GM19025 (cell line): ENCODE data around the gene EVC.

ENCODE experiments used
- ATAC-seq: cut with Tn5 transposase; IDR thresholded peaks from one replicate; pipeline ENCODE4 v1.9.1; 2021; ENCODE audit warnings: mild to moderate bottlenecking, low read depth, moderate library complexity; ENCODE audit not compliant: unreplicated experiment

EVC gene

DNA sequence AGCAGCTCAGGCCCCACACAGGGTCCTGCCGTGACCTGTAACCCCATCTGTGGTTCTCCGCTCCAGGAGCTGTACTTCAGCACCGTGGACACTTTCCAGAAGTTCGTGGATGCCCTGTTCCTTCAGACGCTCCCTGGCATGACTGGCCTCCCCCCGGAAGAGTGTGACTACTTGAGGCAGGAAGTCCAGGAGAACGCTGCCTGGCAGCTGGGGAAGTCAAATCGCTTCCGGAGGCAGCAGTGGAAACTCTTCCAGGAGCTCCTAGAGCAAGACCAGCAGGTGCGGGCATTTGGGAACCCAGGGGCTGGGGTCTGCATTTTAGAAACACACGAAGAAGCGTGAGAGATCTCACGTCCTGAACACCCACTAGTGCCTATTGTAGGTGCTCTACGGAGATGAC, 72.5 kb downstream of the EVC start:
- ATAC-seq: no peak

DNA sequence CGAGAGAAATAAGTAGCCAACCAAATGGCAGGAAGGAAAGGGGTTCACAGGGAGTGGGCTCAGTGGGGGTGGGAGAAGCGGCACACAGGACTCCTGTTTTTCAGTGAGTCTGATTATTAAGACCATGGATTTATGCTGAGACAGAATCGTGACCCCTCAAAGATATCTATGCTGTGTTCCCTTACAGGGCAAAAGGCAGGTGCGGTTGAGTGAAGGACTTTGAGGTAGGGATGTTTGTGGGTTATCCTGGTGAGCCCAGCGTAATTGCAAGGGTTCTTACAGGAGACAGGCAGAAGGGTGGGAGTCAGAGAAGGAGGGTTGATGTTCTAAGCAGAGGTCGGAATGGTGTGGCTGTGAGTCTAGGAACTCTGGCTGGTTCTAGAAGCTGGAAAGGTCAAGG, 73.0 kb downstream of the EVC start:
- ATAC-seq: no peak

DNA sequence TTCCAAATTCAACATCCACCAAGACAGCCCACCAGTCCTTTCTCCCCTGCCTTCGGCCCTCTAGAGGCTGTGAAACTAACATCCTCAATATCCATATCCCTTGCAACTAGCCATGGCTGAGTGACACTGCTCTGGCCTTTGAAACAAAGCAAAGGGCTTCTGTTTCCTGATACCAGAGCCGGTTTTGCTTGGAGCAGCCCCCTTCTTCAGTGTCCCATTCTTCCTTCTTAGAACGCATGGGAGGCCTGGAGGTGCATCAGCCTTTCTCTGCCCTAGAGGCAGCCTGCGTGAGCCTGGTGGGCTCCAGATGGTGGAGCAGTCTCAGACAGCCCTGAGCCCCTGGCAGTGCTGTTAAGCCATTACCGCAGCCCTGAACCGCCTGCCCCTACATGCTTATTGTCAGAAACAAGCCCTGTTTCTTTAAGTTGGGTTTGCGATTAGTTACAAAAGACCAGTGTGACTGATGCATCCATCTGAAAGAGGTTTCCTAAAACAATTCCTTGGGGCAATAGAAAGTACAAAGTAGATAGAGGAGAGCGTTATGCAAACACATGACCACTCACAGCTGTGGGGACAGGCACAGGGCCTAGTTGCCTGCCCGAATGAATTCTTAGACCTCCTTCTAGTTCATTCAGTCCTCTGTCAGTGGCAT, 74.1 kb downstream of the EVC start:
- no peak for ATAC-seq

DNA sequence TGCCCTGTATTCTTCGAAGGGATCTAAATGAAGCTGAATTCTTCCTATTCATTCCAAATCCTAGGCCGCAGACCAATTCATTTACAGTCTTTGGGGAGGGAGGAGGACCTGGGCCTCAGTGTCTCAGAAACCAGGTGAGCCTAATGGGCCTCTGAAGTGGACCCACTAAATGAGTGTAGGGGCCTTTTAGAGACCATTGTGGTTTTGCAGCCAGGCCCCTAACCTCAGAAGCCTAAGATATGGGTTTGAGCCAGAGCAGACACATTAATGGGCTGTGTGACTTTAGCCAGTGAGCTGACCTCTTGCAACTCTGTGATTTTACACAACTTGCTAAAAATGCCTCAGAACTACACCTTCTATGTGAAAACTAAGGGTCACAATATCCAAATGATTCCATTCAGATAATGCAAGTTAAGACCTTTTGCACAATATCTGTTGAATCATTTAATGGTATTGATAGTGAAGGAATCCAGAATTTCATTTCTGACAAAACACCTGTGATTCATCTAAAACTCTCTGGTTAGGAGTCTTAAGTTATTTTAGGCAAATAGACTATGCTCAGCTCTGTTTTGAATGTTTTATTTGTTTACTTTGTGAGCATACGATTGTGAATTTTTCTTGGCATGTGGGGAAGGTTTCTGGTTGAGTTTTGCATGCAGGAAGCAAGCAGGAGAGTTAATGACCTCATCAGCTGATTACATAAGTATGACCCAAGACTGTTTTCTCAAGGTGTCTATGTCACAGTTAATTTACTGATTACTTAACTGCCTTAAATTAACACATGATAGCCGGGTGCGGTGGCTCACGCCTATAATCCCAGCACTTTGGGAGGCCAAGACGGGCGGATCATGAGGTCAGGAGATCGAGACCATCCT, 75.0 kb downstream of the EVC start:
- no peak for ATAC-seq

DNA sequence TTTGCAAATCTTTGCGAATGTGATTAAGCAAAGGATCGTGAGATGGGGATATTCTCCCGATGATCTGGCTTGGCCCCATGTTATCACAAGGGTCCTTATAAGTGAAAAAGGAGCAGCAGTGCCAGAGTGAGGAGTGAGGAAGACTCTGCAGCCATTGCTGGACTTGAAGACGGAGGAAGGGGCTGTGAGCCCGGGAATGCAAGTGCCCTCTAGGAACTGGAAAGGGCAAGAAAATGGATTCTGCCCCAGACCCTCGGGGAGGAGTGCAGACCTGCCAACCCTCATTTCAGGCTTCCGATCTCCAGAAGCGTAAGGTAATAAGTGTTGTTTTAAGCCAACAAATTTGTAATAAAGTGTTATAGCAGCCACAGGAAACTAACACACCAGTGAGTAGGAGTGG, 76.3 kb downstream of the EVC start:
- ATAC-seq: no peak

DNA sequence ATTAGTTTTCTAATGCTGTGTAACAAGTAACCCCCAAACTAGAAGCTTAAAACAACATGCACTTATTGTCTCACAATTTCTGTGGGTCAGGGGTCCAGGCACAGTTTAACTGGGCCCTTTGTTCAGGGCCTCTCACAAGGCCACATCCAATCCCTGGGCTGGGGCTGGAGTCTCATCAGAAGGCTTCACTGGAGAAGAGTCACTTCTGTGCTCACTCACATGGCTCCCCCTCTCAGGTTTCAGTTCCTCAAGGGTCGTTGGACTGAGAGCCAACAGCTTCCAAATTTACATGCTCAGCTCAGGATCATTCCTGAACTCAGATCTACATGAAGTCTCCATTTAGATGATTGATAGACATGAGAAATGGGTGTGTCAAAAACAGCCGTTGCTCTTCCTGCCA, 77.1 kb downstream of the EVC start:
- ATAC-seq: no peak

DNA sequence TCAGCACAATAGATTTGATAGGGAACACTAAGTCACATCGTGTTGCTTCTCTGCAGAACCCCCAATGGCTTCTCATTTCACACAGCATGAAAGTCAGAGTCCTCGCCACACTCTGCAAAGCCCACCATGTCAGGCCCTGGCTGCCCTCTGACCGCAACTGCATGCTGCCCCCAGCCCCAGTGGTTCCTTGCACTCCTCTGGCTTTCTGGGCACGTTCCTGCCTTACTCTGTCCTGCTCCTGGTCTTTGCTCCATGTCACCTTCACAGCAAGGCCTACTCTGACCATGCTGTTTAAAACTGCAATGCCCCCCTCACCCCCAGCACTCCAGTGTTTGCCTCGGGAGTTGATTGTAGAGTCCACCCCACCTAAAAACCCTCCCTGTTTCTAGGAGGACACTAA, 78.1 kb downstream of the EVC start:
- no peak for ATAC-seq

DNA sequence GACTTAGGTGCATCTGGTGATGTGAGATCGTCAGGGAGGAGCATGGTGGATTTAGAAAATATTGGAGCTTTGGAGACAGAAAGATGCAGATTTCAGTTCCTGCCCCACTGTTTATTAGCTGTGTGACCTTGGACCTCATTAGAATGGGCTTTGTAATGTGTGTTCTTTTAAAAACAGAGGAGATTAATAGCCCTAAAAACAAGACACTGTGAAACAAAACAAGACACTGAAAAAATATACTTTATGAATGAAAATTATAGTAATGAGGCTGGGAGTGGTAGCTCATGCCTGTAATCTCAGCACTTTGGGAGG, 79.5 kb downstream of the EVC start:
- no peak for ATAC-seq

DNA sequence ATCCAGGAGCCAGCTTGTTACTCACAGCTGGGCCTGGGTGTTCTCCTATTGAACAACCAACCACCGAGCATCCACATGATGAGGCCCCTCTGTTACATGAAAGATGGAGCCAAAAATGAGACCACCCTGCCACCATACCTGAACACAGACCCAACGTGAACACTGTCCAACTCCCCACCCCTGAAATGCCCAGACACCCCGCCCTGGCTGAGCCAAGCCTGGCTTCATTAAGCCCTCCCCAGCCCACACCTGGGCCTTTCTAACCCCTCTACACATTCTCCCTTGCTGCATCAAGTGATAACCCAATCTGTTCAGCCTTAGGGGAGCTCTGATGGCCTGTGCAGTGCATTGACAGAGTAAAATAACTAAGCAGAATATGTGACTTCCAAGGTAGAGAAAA, 80.7 kb downstream of the EVC start:
- no peak for ATAC-seq

DNA sequence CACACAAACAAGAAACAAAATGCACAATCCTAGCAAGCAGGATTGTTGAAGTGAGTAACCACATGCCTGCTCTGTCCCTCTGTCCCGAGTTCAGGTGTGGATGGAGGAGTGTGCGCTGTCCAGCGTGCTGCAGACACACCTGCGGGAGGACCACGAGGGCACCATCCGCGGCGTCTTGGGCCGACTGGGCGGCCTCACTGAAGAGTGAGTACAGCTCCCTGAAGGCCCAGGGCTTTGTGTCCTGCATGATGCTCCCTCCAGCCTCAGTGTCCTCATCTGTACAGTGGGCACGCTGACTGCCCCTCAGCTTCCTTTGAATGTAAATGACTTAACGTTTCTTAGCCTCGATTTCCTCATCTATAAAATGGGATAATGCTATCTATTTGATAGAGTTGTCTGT, 82.5 kb downstream of the EVC start:
- no peak for ATAC-seq

DNA sequence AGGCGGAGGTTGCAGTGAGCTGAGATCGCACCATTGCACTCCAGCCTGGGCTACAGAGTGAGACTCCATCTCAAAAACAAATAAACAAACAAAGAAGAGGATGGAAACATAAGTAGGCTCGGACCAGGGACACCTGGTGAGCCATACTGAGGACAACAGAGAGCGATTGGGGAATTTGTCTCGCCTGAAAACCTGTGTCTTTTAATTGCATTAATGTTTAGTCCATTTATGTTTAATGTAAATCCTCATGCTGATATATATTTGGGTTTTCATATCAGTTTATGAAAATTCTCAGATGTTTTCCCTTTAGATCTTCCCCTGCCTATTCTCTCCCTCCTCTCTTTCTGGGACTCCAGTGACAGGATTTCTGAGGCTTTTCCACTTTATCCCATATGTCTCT, 84.6 kb downstream of the EVC start:
- ATAC-seq: no peak

DNA sequence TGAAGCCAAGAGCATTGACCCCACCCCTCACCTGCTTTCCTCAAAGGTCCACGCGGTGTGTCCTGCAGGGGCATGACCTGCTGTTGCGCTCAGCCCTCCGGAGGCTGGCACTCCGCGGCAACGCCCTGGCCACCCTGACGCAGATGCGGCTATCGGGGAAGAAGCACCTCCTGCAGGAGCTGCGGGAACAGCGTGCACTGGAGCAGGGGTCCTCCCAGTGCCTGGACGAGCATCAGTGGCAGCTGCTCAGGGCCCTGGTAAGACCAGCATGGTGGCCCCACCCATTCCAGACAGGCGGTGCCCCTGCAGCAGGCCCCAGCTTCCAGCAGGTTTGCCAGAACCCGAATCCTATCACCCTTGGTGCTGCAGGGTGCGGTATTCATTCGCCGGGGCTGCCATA, 86.0 kb downstream of the EVC start:
- no peak for ATAC-seq

DNA sequence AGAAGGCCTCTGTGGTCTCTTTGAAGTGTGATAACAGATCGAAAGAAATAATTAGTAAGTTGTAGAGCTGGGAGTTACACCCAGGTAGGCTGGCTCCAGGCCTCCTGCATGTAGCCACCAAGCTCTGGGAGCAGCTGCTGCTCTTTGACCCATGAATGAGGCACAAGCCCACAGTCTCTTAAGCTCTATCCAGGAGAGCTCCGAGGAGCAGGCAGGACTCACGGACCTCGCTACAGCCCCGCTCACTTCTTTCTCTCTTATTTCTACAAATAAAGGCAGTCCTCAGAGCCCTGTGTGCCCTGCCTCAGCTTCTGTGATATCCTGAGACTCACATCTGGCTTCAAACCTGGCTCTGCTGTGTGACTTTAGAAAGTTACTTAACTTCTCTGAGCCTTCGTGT, 86.9 kb downstream of the EVC start:
- ATAC-seq: no peak

DNA sequence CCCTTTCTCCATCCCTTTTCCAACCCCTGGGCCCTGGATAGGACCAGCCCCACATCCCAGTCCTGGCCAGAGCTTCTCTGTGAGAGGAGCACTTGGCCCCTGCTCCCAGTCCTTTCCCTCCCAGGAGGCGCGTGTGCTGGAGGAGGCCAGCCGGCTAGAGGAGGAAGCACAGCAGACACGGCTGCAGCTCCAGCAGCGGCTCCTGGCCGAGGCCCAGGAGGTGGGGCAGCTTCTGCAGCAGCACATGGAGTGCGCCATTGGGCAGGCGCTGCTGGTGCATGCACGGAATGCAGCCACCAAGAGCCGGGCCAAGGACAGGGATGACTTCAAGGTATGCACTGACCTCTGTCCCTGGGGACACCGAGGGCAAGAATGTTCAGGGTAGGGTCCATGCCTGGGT, 87.5 kb downstream of the EVC start:
- no peak for ATAC-seq

DNA sequence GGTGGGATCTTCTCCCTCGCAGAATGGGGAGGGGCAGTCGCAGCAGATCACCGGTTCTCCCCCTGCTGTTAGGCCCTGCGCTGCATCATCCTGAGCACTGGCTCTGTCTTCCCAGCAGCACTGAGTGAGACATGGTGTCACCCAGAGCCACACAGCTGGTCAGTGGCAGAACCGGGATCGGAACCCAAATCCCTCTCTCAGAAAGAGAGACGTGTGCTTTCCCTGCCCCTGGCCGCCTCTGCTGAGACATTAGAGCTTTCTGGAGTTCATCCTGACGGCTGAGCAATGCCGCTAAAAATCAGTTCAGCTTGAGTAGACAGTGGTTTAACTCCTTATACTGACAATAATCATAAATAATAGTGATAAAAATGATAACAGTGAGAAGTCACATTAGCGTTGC, 87.9 kb downstream of the EVC start:
- ATAC-seq: no peak

DNA sequence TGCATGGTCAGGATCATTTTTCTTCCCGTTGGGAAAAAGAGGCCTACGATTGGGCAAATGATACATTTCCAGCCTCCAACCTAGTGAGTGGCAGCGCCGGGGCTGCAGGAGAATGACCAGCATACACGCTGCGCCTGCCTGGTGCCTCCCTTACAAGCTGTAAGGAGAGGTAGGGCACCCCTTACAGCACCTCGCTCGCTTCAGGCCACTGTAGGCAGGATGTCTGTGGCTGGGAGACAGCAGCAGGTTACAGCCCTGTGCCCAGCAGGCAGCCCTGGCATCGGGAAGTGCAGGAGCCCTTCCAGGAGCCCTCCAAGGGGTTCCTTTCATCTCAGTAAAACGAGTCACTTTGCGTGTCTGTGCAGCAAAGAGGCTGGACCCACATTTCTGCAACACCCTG, 88.4 kb downstream of the EVC start:
- no peak for ATAC-seq

DNA sequence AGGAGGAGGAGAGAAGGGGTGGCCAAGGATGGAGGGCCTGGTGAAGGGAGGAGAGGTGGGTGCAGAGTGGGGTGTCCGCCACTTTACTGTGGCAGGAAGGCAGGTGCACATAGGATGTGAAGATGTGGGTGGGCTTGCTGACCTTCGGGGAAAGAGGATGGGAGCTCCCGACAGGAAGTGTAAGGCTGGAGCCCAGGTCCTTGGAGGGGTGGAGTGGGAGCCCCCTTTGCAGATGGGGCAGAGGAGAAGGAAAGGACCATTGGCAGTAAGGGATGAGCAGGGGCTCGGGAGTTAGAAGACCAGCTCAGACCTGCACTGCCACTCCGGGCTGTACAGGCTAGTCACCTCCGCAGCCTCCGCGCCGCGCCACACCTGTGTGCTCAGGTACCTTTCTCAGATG, 89.5 kb downstream of the EVC start:
- no peak for ATAC-seq

DNA sequence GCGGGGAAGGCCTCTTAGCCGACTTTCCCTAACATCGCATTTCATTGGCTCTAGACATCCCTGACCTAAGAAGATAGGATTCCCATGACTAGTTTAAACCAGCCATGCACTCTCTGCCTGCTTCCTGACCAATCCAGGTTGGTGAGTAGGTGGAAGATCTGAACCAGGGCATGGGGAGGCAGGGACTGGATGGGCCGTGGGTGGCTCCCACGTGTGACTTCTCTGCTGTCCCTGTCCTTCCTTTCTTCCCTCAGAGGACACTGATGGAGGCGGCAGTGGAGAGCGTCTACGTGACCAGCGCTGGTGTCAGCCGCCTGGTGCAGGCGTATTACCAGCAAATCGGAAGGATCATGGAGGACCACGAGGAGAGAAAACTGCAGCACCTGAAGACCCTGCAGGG, 90.7 kb downstream of the EVC start:
- ATAC-seq: no peak

DNA sequence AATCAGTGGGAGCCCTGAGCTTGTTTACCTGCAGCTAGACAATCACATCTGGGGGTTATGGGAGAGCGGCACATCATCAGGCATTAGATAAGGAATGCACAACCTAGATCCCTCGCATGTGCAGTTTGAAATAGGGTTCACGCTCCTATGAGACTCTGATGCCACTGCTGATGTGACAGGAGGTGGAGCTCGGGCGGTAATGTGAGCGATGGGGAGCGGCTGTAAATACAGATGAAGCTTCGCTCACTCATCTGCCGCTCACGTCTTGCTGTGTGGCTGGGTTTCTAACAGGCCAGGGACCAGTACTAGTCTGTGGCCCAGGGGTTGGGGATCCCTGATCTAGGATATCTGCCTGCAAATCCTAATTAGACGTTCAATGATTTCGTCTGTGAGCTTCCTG, 91.6 kb downstream of the EVC start:
- ATAC-seq: no peak

DNA sequence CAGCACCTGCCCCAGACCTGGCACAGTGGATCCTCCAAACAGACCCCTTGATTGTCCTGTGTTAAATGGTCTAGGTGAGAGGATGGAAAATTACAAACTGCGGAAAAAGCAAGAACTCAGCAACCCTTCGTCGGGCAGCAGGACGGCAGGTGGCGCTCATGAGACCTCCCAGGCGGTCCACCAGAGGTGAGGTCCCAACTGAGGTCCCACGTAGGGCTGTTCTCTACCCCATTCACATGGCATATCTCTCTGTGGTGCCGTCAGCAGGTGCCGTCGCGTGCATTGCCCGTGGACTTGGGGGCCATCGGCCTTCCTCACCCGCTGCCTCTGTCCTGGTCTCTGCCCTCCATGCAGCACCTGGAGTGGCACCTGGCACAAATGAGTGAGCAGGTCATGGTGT, 93.7 kb downstream of the EVC start:
- ATAC-seq: no peak

DNA sequence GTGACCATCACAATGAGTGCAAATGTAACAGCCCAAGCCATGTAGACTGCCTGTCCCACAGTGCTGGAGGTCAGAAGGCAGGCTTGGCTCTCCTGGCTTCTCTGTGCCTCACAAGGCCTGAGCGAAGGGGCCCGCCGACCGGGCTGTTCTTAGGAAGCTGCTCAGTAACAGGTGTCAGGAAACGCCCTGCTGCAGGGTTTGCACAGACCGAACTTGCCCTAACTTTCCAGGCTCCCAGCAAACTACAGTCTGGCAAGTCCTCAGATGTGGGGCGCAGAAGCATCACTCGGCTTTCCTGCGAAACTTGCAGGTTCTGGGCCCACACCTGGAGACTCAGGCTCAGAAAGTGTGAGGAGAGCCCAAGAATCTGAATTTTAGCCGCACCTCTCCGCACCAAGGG, 94.3 kb downstream of the EVC start:
- ATAC-seq: no peak

DNA sequence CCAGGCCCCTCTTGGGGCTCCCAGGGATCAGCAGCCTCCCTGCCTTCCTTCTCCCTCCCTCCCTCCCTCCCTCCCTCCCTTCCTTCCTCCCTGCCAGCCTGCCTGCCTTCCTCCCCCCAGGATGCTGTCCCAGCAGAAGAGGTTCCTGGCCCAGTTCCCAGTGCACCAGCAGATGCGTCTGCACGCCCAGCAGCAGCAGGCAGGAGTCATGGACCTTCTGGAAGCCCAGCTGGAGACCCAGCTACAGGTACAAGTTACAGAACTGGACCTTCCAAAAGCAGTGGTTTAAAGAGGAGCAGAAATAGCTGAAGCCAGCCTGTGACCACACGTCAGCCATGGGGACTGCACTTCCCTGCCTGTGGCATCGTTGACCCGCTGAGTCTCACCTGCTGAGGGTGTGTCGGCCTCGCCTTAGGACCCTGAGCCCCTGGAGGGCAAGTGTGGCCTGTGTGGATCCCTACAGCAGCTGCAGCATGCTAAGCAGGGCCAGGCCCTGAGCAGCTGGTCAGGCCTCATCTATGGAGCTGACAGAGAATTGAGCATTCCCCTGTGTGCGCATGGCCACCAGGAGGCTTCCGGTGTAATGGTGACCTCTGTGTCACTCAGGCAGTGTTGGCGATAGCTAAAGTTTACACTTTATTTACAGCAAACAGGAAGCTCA, 97.2 kb downstream of the EVC start:
- ATAC-seq: no peak
